ENCODE measurements around the gene SEC11A. TPM values are rescaled to one million over a fixed set of nuclear protein-coding genes. Genes with fewer than 3 reads are reported as not detected.

The SEC11A gene
- total and polyA plus RNA-seq, 11 donors, result 55.7 to 152 (median 73.3) TPM

GRCh38 chr15:84620626-84621025 is 95.3 kb downstream of the SEC11A start:
- no peak for ATAC-seq
- Histone ChIP-seq H3K36me3 (peaks cover 7 to 32% (median 23%) of the 10 kb centered on the region in 9 donors), H3K27me3 (no peaks in the 10 kb centered on the region), H3K9me3 (peaks cover 0 to 23% (median 16%) of the 10 kb centered on the region in 12 donors), H3K4me1 (peaks cover 0 to 15% (median 0%) of the 10 kb centered on the region in 12 donors), H3K4me3 (no peak overlapping the region), H3K27ac (no peak overlapping the region)
- intact Hi-C loops (cut with DNase I), result no loop called here
- TF ChIP-seq POLR2A (IDR thresholded peaks at IDR 0.05) (no peak), CTCF (IDR thresholded peaks at IDR 0.05) (no peak)
- no peak for DNase-seq
- WGBS, 4 donors, result 96 to 99% (median 98%) methylated on average over 8 of the region's 8 CpGs

Other genes starting within 250 kb of the SEC11A start
- 10 to 100 TPM in 1 of 9 donors, 1 to 10 TPM in 8; 4.6 to 10.6 (median 6.3) TPM for gene ZSCAN2, start 115.1 kb downstream of the SEC11A start, total RNA-seq
- gene ZSCAN2, start 115.1 kb downstream of the SEC11A start, polyA plus RNA-seq, result 1 to 10 TPM; 4.3 to 4.5 TPM
- gene WDR73, start 61.9 kb downstream of the SEC11A start, total RNA-seq, result 10 to 100 TPM in 8 of 9 donors, 1 to 10 TPM in 1; 8.7 to 22.2 (median 13.9) TPM
- gene WDR73, start 61.9 kb downstream of the SEC11A start, polyA plus RNA-seq, result 10 to 100 TPM in 1 of 2 donors, 1 to 10 TPM in 1; 9.2 to 20.6 TPM
- 1 to 10 TPM; 1.4 to 8.6 (median 2.8) TPM for gene NMB, start 57.9 kb downstream of the SEC11A start, total RNA-seq
- gene NMB, start 57.9 kb downstream of the SEC11A start, polyA plus RNA-seq, result 1 to 10 TPM; 3.9 to 6.6 TPM
- 10 to 100 TPM; 16.8 to 28.6 (median 21.4) TPM for gene ZNF592, start 32.5 kb upstream of the SEC11A start, total RNA-seq
- gene ZNF592, start 32.5 kb upstream of the SEC11A start, polyA plus RNA-seq, result 10 to 100 TPM in 1 of 2 donors, 1 to 10 TPM in 1; 9.7 to 21.2 TPM
- 100 to 1,000 TPM in 8 of 9 donors, 10 to 100 TPM in 1; 82.2 to 258 (median 172) TPM for gene ALPK3, start 101.2 kb upstream of the SEC11A start, total RNA-seq
- gene ALPK3, start 101.2 kb upstream of the SEC11A start, polyA plus RNA-seq, result 100 to 1,000 TPM; 110 to 144 TPM
- gene SLC28A1, start 168.5 kb upstream of the SEC11A start, total RNA-seq, result 1 to 10 TPM in 3 of 9 donors, under 1 TPM in 5, not detected in 1; 0.14 to 2.9 (median 0.74) TPM
- 1 to 10 TPM in 1 of 2 donors, under 1 TPM in 1; 0.17 to 1.9 TPM for gene SLC28A1, start 168.5 kb upstream of the SEC11A start, polyA plus RNA-seq